Thoracic aorta (tissue), 2 donors: ENCODE data around the gene NPB. TPM values are rescaled to one million over a fixed set of nuclear protein-coding genes. Genes with fewer than 3 reads are reported as not detected.

Source experiments
- ATAC-seq: fragments of 150-250 bp; one replicate; pipeline ENCODE4 v1.8.0; 2017; ENCODE audit warnings: low read depth; ENCODE audit not compliant: insufficient number of reproducible peaks, low FRiP score
- DNase-seq: peaks from one replicate; pipeline ENCODE4 v3.0.0-alpha.2; 2020; ENCODE audit warnings: low spot score
- H3K27ac ChIP-seq, 2 donors: fragments of 200-600 bp; sonication (generic); 1 replicate in 1 of 2; 2 replicates in 1 of 2; pipeline ENCODE4 v1.5.1; 2016; ENCODE audit warnings: mild to moderate bottlenecking in 2 of 2, moderate library complexity in 2 of 2
- H3K27me3 ChIP-seq: fragments of 200-600 bp; sonication (generic); replicated peaks from 2 replicates; pipeline ENCODE4 v1.6.0; 2016; ENCODE audit warnings: mild to moderate bottlenecking; ENCODE audit not compliant: insufficient read depth
- H3K36me3 ChIP-seq: fragments of 200-600 bp; sonication (generic); one replicate; pipeline ENCODE4 v1.5.1; 2016
- H3K4me1 ChIP-seq, 2 donors: fragments of 200-600 bp; sonication (generic); 1 replicate in 1 of 2; 2 replicates in 1 of 2; pipeline versions ENCODE4 v1.5.1 to v1.6.0; 2016; ENCODE audit warnings: low read depth in 2 of 2, mild to moderate bottlenecking in 1 of 2; ENCODE audit not compliant: control insufficient read depth in 1 of 2
- H3K4me3 ChIP-seq: fragments of 200-600 bp; sonication (generic); 2 replicates; pipeline ENCODE4 v1.5.1; 2016; ENCODE audit warnings: mild to moderate bottlenecking
- H3K9me3 ChIP-seq: fragments of 200-600 bp; sonication (generic); 2 replicates; pipeline ENCODE4 v1.5.1; 2016
- CTCF ChIP-seq: fragments of 200-600 bp; sonication (generic); IDR thresholded peaks from one replicate; pipeline ENCODE4 v1.5.1; 2019; ENCODE audit warnings: antibody characterized with exemption
- total RNA-seq, 2 donors: library from RNA; depleted of rRNA; stranded (reverse); fragments of >200 nt; gene quantifications; one replicate each; pipeline versions ENCODE4 v1.1.0 to v1.2.3, GENCODE V29; 2016

NPB gene
- total RNA-seq, 2 donors from 2014 or later = 0.35 to 2.6 TPM

- Histone ChIP-seq H3K27me3 (no peaks in the 10 kb centered on the region), H3K4me1 (peaks cover 23 to 42% of the 10 kb centered on the region in 2 donors), H3K4me3 (no peak overlapping the region), H3K9me3 (no peaks in the 10 kb centered on the region), H3K27ac (no peak overlapping the region), H3K36me3 (peaks cover 15% of the 10 kb centered on the region)
- no peak for DNase-seq
- no peak for TF ChIP-seq CTCF
- ATAC-seq = no peak
These were observed 36.7 kb upstream of the NPB start for GRCh38 chr17:81865358-81865732.

GRCh38 chr17:81865733-81866439 lies 36.2 kb upstream of the NPB start:
- no peak overlapping the region for H3K27ac ChIP-seq
- H3K27me3 ChIP-seq = no peaks in the 10 kb centered on the region
- H3K4me3 ChIP-seq = no peak overlapping the region
- no peaks in the 10 kb centered on the region for H3K9me3 ChIP-seq
- no peak for TF ChIP-seq CTCF
- peaks cover 15% of the 10 kb centered on the region for H3K36me3 ChIP-seq
- DNase-seq (no peak), ATAC-seq (no peak)
- H3K4me1 ChIP-seq = peaks cover 23 to 44% of the 10 kb centered on the region in 2 donors

- Histone ChIP-seq H3K4me1 (peaks cover 22 to 41% of the 10 kb centered on the region in 2 donors), H3K9me3 (no peaks in the 10 kb centered on the region), H3K36me3 (peaks cover 15% of the 10 kb centered on the region), H3K27me3 (no peaks in the 10 kb centered on the region), H3K27ac (no peak overlapping the region), H3K4me3 (no peak overlapping the region)
- ATAC-seq (no peak), DNase-seq (no peak)
- TF ChIP-seq CTCF = no peak
These were observed 35.4 kb upstream of the NPB start for GRCh38 chr17:81866440-81867169.

- ATAC-seq = no peak
- Histone ChIP-seq H3K9me3 (no peaks in the 10 kb centered on the region), H3K27ac (peak overlapping the region in 1 of 2 donors; percentile 52), H3K36me3 (peaks cover 15% of the 10 kb centered on the region), H3K27me3 (no peaks in the 10 kb centered on the region), H3K4me1 (peaks cover 18 to 39% of the 10 kb centered on the region in 2 donors), H3K4me3 (no peak overlapping the region)
- no peak for TF ChIP-seq CTCF
- no peak for DNase-seq
These were observed 34.7 kb upstream of the NPB start for GRCh38 chr17:81867170-81867990.
